Spleen (tissue), 11 donors: ENCODE results near the gene ERFE. TPM values are rescaled to one million over a fixed set of nuclear protein-coding genes. Genes with fewer than 3 reads are reported as not detected.

Source experiments
- DNase-seq: peaks from one replicate; pipeline ENCODE4 v3.0.0-alpha.2; 2020
- H3K27ac ChIP-seq, 8 donors: fragments of 200-600 bp; sonication (generic) in 7 of 8; 1 replicate in 4 of 8; 2 replicates in 4 of 8; pipeline versions ENCODE4 v1.5.0 to v1.8.0; 2016 to 2021; ENCODE audit warnings: inconsistent platforms in 4 of 8, mild to moderate bottlenecking in 4 of 8, moderate library complexity in 1 of 8
- H3K27me3 ChIP-seq, 7 donors: fragments of 200-600 bp; sonication (generic) in 6 of 7; replicated peaks in 1 of 7; 1 replicate in 4 of 7; 2 replicates in 3 of 7; pipeline versions ENCODE4 v1.5.0 to v1.8.0; 2016 to 2021; ENCODE audit warnings: inconsistent platforms in 3 of 7, mild to moderate bottlenecking in 1 of 7
- H3K36me3 ChIP-seq, 6 donors: fragments of 200-600 bp; sonication (generic) in 5 of 6; 1 replicate in 4 of 6; 2 replicates in 2 of 6; pipeline versions ENCODE4 v1.5.0 to v1.8.0; 2016 to 2021; ENCODE audit warnings: inconsistent platforms in 2 of 6
- H3K4me1 ChIP-seq, 6 donors: fragments of 200-600 bp; sonication (generic) in 5 of 6; 1 replicate in 3 of 6; 2 replicates in 3 of 6; pipeline versions ENCODE4 v1.5.0 to v1.8.0; 2016 to 2021; ENCODE audit warnings: inconsistent platforms in 3 of 6
- H3K4me3 ChIP-seq, 8 donors: fragments of 200-600 bp; sonication (generic) in 7 of 8; 1 replicate in 4 of 8; 2 replicates in 4 of 8; pipeline versions ENCODE4 v1.5.0 to v1.8.0; 2016 to 2021; ENCODE audit warnings: inconsistent platforms in 4 of 8, mild to moderate bottlenecking in 4 of 8, moderate library complexity in 2 of 8
- H3K9me3 ChIP-seq, 8 donors: fragments of 200-600 bp; sonication (generic) in 7 of 8; 1 replicate in 4 of 8; 2 replicates in 4 of 8; pipeline versions ENCODE4 v1.5.0 to v1.8.0; 2016 to 2021; ENCODE audit warnings: inconsistent platforms in 4 of 8
- POLR2A ChIP-seq, 3 donors: fragments of 450-650 bp; IDR thresholded peaks; one replicate each; pipeline ENCODE4 v1.5.1; 2017; ENCODE audit warnings: antibody characterized with exemption in 3 of 3, mild to moderate bottlenecking in 1 of 3
- POLR2AphosphoS5 ChIP-seq, 3 donors: sonication (generic); formaldehyde crosslinking; IDR thresholded peaks; one replicate each; pipeline ENCODE4 v1.5.1; 2017; ENCODE audit warnings: antibody characterized with exemption in 3 of 3
- WGBS, 5 donors: extraction: QIAGEN DNeasy Blood & Tissue Kit in 3 of 5; methylation state at CpG; one replicate each; pipeline versions ENCODE4 v1.1.5 to v1.1.7; 2013 to 2018; 5-methylcytosine and 5-hydroxymethylcytosine counted together
- intact Hi-C: fragments of 100-400 bp; cut with DNase I; formaldehyde crosslinking; loops from one replicate; pipeline ENCODE4 v1.15.0; 2023; ENCODE audit warnings: low total_unique reads
- polyA plus RNA-seq, 3 donors: library from polyadenylated mRNA; stranded (reverse); fragments of 200-250 nt; gene quantifications; one replicate each; pipeline ENCODE4 v1.2.1, GENCODE V29; 2013
- total RNA-seq, 7 donors: library from RNA; depleted of rRNA in 3 of 7; stranded (reverse); fragments of >200 nt in 3 of 7; fragmentation: NEBNext Ultra II Directional in 4 of 7; extraction: Animal tissue kit (Norgen Biotek cat#: 25700) in 4 of 7; gene quantifications; one replicate each; pipeline versions ENCODE4 v1.1.0 to v1.2.1, GENCODE V29; 2016 to 2021
- TF ChIP-seq, protein P1 (sequence below), 11 experiments: fragments of 200-600 bp in 7 of 11; fragments of 450-650 bp in 4 of 11; sonication (generic) in 4 of 11; IDR thresholded peaks in 8 of 11; conservative IDR thresholded peaks in 3 of 11; 1 replicate in 7 of 11; 2 replicates in 4 of 11; pipeline versions ENCODE4 v1.4.0 to v1.8.0; 2016 to 2021; ENCODE audit warnings: antibody characterized with exemption in 11 of 11, inconsistent platforms in 4 of 11, mild to moderate bottlenecking in 1 of 11
- donor health status: healthy with polysubstance abuse.
- donor health status: DM: no; HTN: no; CAD: no; lungs with moderate emphysema.
- donor health status: DM: no; HTN: no; CAD: no.
- donor health status: Bipolar disorder and iron deficiency.
- donor health status: healthy.
- donor health status: DM: no; HTN: no; CAD: no.
- donor health status: DM: yes; HTN: yes; CAD: no.

The ERFE gene
- total and polyA plus RNA-seq, 10 donors: 0.06 to 11.0 (median 1.2) TPM

DNA sequence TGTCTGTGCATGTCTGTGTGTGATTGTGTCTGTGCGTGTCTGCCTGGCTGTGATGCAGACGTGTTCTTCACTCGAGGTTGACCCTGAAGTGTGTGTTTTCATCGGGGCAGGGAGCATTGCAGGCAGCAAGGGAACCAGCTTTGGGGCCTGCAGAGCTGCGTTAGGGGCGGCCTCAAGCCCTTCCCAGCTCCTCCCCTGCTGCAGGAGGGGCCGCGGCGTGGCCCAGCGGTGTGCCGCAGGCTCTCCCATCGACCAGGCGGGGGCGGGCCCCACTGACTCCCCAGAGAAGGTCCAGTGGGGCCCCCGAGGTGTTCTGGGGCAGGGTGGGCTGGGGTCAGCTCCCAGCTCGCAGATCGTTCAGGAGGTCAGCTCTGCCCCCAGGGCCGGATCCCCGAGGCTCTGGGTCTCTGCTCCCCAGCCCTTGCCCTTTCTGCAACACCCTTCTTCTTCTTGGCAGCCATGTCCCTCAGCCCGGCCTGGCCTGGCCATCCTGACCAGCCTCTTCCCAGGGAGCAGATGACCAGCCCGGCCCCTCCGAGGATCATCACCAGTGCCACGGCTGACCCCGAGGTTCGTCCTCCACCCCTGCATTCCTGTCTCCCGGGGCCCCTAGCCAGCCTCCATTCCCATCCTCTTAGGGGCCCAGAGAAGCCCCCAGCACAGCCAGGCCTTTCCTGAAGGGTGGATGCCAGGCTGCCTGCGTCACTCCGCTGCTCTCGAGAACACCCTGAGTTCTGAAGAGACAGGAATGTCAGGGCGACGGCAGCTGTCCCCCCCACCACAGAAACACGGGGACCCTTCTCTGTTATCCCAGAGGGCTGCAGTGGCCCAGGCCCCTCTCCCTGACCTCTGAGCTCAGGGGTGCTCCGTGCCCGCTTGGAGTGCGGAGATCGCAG lies 31.4 kb upstream of the ERFE start:
- H3K9me3 ChIP-seq: no peaks in the 10 kb centered on the region
- H3K36me3 ChIP-seq: no peaks in the 10 kb centered on the region
- peaks cover 0 to 6% (median 2%) of the 10 kb centered on the region in 6 donors for H3K4me1 ChIP-seq
- peak overlapping the region in 1 of 8 donors; percentile 33 for H3K4me3 ChIP-seq
- intact Hi-C loops: no loop called here
- TF ChIP-seq, protein P1, sequence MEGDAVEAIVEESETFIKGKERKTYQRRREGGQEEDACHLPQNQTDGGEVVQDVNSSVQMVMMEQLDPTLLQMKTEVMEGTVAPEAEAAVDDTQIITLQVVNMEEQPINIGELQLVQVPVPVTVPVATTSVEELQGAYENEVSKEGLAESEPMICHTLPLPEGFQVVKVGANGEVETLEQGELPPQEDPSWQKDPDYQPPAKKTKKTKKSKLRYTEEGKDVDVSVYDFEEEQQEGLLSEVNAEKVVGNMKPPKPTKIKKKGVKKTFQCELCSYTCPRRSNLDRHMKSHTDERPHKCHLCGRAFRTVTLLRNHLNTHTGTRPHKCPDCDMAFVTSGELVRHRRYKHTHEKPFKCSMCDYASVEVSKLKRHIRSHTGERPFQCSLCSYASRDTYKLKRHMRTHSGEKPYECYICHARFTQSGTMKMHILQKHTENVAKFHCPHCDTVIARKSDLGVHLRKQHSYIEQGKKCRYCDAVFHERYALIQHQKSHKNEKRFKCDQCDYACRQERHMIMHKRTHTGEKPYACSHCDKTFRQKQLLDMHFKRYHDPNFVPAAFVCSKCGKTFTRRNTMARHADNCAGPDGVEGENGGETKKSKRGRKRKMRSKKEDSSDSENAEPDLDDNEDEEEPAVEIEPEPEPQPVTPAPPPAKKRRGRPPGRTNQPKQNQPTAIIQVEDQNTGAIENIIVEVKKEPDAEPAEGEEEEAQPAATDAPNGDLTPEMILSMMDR (IDR thresholded peaks at IDR 0.05 in 8 of 11, conservative IDR thresholded peaks at IDR 0.05 in 3 of 11): no peak
- TF ChIP-seq POLR2A (IDR thresholded peaks at IDR 0.05): no peak
- peaks cover 0 to 5% (median 0%) of the 10 kb centered on the region in 7 donors for H3K27me3 ChIP-seq
- H3K27ac ChIP-seq: no peak overlapping the region
- WGBS, 5 donors: 42 to 83% (median 67%) methylated on average over 23 to 36 of the region's 36 CpGs
- DNase-seq: peak; percentile 75

DNA sequence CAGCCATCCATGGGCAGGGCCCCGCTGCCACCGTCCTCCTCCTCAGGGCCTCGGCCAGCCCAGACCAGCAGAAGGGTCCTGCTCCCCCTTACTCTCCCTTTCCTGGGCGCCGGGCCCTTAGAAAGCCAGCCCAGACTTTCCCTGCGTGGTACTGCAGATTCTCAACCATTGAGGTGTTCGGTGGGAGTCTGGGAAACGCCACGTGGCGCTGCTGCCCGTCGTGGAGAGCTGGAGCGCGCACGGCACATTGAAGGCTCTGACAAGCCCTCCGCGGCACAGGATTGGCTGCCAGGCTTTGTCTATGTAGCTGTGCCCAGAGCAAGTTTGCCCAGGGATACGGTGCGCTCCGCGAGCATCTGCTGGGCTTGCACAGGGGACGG lies 30.7 kb upstream of the ERFE start:
- intact Hi-C loops: no loop called here

GRCh38 chr2:238128534-238129001 lies 30.2 kb upstream of the ERFE start:
- DNase-seq: peak; percentile 67

More for the DNA sequence above, 30.7 kb upstream of the ERFE start:
- TF ChIP-seq POLR2A (IDR thresholded peaks at IDR 0.05) (no peak), POLR2AphosphoS5 (IDR thresholded peaks at IDR 0.05) (no peak)
- TF ChIP-seq, protein P1 (IDR thresholded peaks at IDR 0.05 in 8 of 11, conservative IDR thresholded peaks at IDR 0.05 in 3 of 11): no peak
- DNase-seq: peak; percentile 54
- no peaks in the 10 kb centered on the region for H3K9me3 ChIP-seq
- WGBS, 5 donors: 86 to 94% (median 90%) methylated on average over 16 to 22 of the region's 22 CpGs
- peaks cover 0 to 5% (median 0%) of the 10 kb centered on the region in 7 donors for H3K27me3 ChIP-seq
- H3K4me1 ChIP-seq: peaks cover 0 to 6% (median 2%) of the 10 kb centered on the region in 6 donors
- H3K27ac ChIP-seq: no peak overlapping the region
- no peak overlapping the region for H3K4me3 ChIP-seq
- no peaks in the 10 kb centered on the region for H3K36me3 ChIP-seq

More at GRCh38 chr2:238128534-238129001, 30.2 kb upstream of the ERFE start:
- TF ChIP-seq POLR2A (IDR thresholded peaks at IDR 0.05) (no peak), POLR2AphosphoS5 (IDR thresholded peaks at IDR 0.05) (no peak)
- TF ChIP-seq, protein P1 (IDR thresholded peaks at IDR 0.05 in 8 of 11, conservative IDR thresholded peaks at IDR 0.05 in 3 of 11): no peak
- intact Hi-C loops: no loop called here
- Histone ChIP-seq H3K4me3 (no peak overlapping the region), H3K4me1 (peaks cover 0 to 6% (median 2%) of the 10 kb centered on the region in 6 donors), H3K36me3 (no peaks in the 10 kb centered on the region), H3K9me3 (no peaks in the 10 kb centered on the region), H3K27ac (no peak overlapping the region), H3K27me3 (peaks cover 0 to 5% (median 0%) of the 10 kb centered on the region in 7 donors)
- 71 to 85% (median 78%) methylated on average over 19 to 30 of the region's 30 CpGs for WGBS, 5 donors
